Fibroblast of peridontal ligament (primary cell): ENCODE results near the gene SHF.

ENCODE experiments used
- DNase-seq: peaks from one replicate; pipeline ENCODE4 v3.0.0-alpha.2; 2010; ENCODE audit errors: extremely low read depth

Gene SHF

DNA sequence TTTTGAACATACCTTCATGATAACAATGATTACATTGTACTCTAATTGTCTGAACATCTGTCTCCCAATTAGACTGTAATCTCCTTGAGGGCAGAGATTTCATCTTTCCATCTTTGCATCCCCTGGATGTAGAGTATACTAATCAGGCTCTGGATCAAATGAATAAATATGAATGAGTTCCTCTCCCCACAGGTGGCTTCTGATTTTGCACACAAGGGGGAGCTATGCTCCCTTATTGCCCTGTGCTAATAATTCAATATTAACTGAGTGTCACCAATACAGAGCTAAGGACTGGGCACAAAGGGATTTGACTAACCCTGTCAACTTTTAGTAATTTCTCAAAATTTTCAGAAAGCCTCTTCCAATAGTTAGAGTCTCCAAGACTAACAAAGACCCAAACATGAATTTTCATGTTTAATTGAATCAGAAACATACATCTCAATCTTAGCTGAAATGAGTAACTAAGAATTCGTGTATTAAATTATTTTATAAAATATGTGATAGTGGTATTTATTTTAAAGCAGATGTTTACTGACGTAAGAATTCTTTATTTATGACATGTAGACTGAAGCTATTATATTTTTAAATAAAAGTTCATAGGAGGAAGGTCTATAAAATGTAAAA lies 61.1 kb downstream of the SHF start:
- DNase-seq = peak; percentile 26

DNA sequence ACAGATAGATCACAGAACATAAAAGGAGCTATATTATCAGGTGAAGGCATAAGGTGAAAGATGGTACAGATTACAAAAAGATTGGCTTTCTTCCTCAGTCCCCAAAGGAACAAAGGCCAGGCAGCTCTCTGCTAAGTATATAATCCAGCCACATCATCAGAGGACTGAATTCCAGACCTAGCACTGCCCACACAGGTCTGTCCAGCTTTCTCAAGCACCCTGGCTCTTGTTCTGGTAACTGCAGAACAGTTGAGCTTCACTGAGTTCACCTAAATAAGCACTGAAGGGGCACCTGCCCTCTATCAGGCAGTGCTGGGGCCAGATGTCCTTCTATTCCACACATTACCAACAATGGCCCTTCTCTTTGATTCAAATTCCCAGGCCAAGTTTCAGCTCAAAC lies 64.4 kb downstream of the SHF start:
- DNase-seq = no peak

- DNase-seq = no peak
Observed at GRCh38 chr15:45122719-45123118, 65.0 kb downstream of the SHF start.

GRCh38 chr15:45121706-45122417 lies 65.9 kb downstream of the SHF start:
- DNase-seq = peak; percentile 66

DNA sequence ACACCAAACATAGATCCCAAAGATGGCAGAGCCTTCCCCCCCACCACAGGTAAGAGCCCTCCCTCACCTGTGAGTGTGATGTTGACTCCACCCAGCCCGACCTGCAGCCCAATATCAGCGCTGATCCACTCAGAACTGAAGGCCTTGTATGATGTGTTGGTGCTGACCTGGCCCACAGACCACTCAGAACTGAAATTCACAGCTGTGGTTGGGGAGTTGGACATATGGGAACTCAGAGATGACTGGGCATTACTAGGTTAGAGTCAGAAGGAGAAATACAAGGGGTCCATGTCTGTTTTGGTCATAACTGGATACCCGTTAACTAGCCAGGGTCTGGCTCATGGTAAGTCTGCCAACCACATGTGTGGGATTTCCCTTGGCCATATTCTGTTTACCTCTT lies 66.7 kb downstream of the SHF start:
- no peak for DNase-seq

DNA sequence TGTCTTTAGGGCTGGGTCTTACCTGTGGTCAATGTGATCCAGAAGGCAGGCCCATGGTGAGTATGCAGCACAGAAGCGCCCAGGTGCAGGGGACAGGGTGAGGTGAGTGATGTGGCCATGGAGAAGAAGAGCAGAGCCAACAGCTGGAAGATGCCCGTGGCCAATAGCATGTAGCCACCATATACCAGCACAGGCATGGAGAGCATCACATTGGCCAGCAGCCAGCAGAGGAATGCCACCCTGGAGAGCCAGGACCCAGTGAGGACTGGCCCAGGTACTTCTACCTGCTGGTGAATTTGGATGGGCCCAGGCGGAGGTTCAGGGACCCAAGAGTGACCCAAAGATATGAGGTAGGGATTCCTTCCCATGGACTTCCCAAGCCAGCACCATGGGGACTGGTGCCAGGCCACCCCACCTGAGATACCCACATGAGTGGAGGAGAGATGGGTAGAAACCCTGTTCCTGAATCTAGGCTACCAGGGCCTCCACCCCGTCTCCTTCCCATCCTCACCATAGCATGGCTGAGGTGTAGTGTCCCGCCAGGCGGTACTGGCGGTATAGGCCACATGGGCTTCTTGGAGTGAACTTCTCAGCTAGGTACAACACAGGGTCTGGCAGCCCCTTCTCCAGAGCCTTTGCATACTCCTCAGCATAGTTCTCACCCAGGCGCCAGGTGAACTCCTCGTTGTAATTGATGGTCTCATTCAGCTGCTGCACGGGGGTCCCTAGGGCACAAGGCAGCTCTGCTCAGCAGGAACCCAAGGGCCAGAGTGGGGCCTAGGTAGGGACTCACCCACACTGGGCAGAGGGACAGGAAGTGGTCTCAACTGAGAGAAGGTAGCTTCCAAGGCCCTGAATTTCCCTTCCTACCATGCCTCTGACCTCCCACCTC lies 67.4 kb downstream of the SHF start:
- no peak for DNase-seq

- no peak for DNase-seq
Observed at GRCh38 chr15:45118996-45119395, 68.8 kb downstream of the SHF start.

GRCh38 chr15:45118131-45118588 lies 69.6 kb downstream of the SHF start:
- DNase-seq = peak; percentile 87

- DNase-seq = no peak
Observed at GRCh38 chr15:45117308-45118130, 70.2 kb downstream of the SHF start.
